ENCODE measurements around the gene TGFBR3. TPM values are rescaled to one million over a fixed set of nuclear protein-coding genes. Genes with fewer than 3 reads are reported as not detected.

Gene TGFBR3
- total RNA-seq, 1 experiment from 2014 or later, result 2.4 TPM

- Histone ChIP-seq H4K20me1 (ENCODE audit: control insufficient read depth, insufficient read depth, insufficient read length) (no peaks in the 10 kb centered on the region), H2BK12ac (ENCODE audit: insufficient read length, low read depth, low read length) (no peak overlapping the region), H3K23ac (ENCODE audit: insufficient read length, low read depth, low read length) (no peak overlapping the region), H4K91ac (ENCODE audit: insufficient read length, low read depth, low read length) (no peak overlapping the region), H3T11ph (ENCODE audit: low read length) (no peak overlapping the region), H3K9ac (ENCODE audit: extremely low read depth, insufficient read length, low read length) (no peak overlapping the region), H3K4ac (ENCODE audit: low read depth, low read length) (no peak overlapping the region), H4K8ac (replicated peaks; ENCODE audit: insufficient read length, low read depth, low read length) (no peak overlapping the region), H3K79me1 (ENCODE audit: insufficient read depth, low read depth, low read length, poor library complexity, severe bottlenecking) (no peaks in the 10 kb centered on the region), H4K5ac (ENCODE audit: insufficient read length, low read depth, low read length) (no peak overlapping the region), H3K79me2 (ENCODE audit: insufficient read depth, low read length) (no peaks in the 10 kb centered on the region), H3K14ac (ENCODE audit: insufficient read depth, low read length) (no peak overlapping the region; the same call in 1 of the 2 replicates), H3K4me1 (ENCODE audit: insufficient read depth, low read length) (no peaks in the 10 kb centered on the region), H3K4me2 (ENCODE audit: insufficient read depth, insufficient read length, low read length) (no peak overlapping the region), H2BK20ac (ENCODE audit: low read depth, low read length, poor library complexity, severe bottlenecking) (no peak overlapping the region), H3K56ac (ENCODE audit: insufficient read length, low read depth, low read length) (no peak overlapping the region), H3K27me3 (ENCODE audit: insufficient read depth, low read length) (no peaks in the 10 kb centered on the region), H3K23me2 (ENCODE audit: insufficient read length, low read depth, low read length, poor library complexity, severe bottlenecking) (no peaks in the 10 kb centered on the region), H2AFZ (ENCODE audit: low read length) (no peak overlapping the region), H2AK5ac (ENCODE audit: insufficient read length, low read length) (no peak overlapping the region), H2BK120ac (ENCODE audit: low read depth, low read length, poor library complexity, severe bottlenecking) (no peak overlapping the region), H3K18ac (ENCODE audit: insufficient read length, low read depth, low read length) (no peak overlapping the region), H3K27ac (ENCODE audit: insufficient read length, low read depth, low read length) (no peak overlapping the region), H2BK5ac (ENCODE audit: insufficient read length, low read length) (no peak overlapping the region), H3K9me3 (ENCODE audit: control insufficient read depth, low read depth, low read length) (no peaks in the 10 kb centered on the region), H2BK15ac (ENCODE audit: low read depth, low read length) (no peak overlapping the region)
- Mint-ChIP-seq H3K4me3 (no peak overlapping the region), H3K4me1 (peaks cover 15 to 19% of the 10 kb centered on the region in 2 experiments), H3K9me3 (no peaks in the 10 kb centered on the region), H3K27ac (no peak overlapping the region), H3K36me3 (ENCODE audit: insufficient read depth in 1 of 3, low read depth in 3 of 3) (no peaks in the 10 kb centered on the region; a peak in 1 of 7 replicates), H3K27me3 (ENCODE audit: low read depth) (no peaks in the 10 kb centered on the region)
- no peak for DNase-seq
- no CpG with 5 or more reads among the region's 3 CpGs for WGBS (ENCODE audit: extremely low coverage, insufficient read length, low lambda C conversion rate)
- no peak for TF ChIP-seq CTCF (conservative IDR thresholded peaks at IDR 0.05)
Observed at GRCh38 chr1:91707114-91707889, 178.6 kb downstream of the TGFBR3 start.
